CD4-positive, alpha-beta T cell treated with Interferon alpha-2 for 1 hour (primary cell): Measurements from ENCODE around the gene MAEL.

Experiments
- DNase-seq, 2 donors: peaks; one replicate each; pipeline ENCODE4 v3.0.0-alpha.2; 2020 to 2022

Gene MAEL

GRCh38 chr1:167057241-167057688 is 68.2 kb downstream of the MAEL start:
- peak in 1 of 2 donors; percentile 4 for DNase-seq

- DNase-seq = peak; percentile 52 to 73
Measured at GRCh38 chr1:167059045-167059808, 70.1 kb downstream of the MAEL start.

- no peak for DNase-seq
Measured at GRCh38 chr1:167059809-167060107, 70.7 kb downstream of the MAEL start.

GRCh38 chr1:167060141-167061072 is 71.3 kb downstream of the MAEL start:
- DNase-seq = no peak

GRCh38 chr1:167061073-167061464 is 72.0 kb downstream of the MAEL start:
- DNase-seq = no peak

- no peak for DNase-seq
Measured at GRCh38 chr1:167064621-167065020, 75.5 kb downstream of the MAEL start.

GRCh38 chr1:167065471-167065870 is 76.4 kb downstream of the MAEL start:
- DNase-seq = no peak

GRCh38 chr1:167066333-167067122 is 77.4 kb downstream of the MAEL start:
- peak; percentile 75 to 82 for DNase-seq

- DNase-seq = no peak
Measured at GRCh38 chr1:167067904-167068303, 78.8 kb downstream of the MAEL start.

GRCh38 chr1:167068761-167069160 is 79.7 kb downstream of the MAEL start:
- DNase-seq = no peak

GRCh38 chr1:167071286-167071685 is 82.2 kb downstream of the MAEL start:
- DNase-seq = no peak
